Measurements from ENCODE around the gene FBXO36. TPM values are rescaled to one million over a fixed set of nuclear protein-coding genes. Genes with fewer than 3 reads are reported as not detected.
A peak's percentile ranks its signal among the peaks of the same experiment; 100 is the strongest.
"Not testable (repeated sequence)": the region's sequence is repeated elsewhere in the genome, so short reads cannot be mapped to it uniquely, and the experiment has no call there.

FBXO36 gene
- total RNA-seq, 2 donors from 2014 or later, result 0.75 to 0.83 TPM

DNA sequence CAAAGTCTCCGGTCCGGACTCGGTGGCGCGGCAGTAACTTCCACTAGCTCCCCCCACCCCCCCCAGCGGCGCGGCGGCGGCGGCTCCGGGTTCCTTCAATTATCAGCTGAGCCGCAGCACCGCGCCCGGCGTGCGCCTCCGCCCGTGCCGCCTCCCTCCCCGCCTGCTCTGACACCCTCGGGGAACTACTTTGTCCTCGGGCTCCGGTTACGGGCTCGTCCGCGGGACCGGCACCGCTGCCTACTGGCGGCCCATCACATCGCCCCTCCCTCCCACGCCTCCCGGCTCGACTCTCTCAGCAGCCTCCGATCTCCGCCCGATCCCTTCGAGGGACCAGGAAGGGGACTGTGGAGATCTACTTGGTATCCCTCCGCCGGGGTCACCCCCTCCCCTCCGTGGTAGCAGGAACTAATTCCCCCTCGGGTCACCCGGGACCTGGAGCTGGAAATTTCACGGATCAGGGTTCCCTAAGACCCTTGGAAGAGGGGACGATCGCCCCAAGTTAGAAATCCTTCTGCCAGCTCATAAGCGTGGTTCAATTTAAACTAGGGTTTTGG lies 333 bp upstream of the FBXO36 start, which contains the start of gene TRIP12:
Gene TRIP12 (minus strand): TSS at position 118 of the 557 bp plus-strand sequence. CDS start 41,930 bp downstream, outside the sequence.
- peak within 1 kb of the TSS; percentile 98 for H3K4me3 Mint-ChIP-seq
- peak; percentile 81 for ATAC-seq
- peak; percentile 79 to 82 (median 80) for DNase-seq
- H3K36me3 Mint-ChIP-seq (ENCODE audit: low read depth), result peaks cover 5% of the 10 kb centered on the region
- H3K27me3 Mint-ChIP-seq, result no peaks in the 10 kb centered on the region
- peaks cover 36% of the 10 kb centered on the region for H3K4me1 Mint-ChIP-seq
- peak within 1 kb of the TSS; percentile 99 for H3K27ac Mint-ChIP-seq
- H3K9me3 ChIP-seq (ENCODE audit: control insufficient read depth, low read length, poor library complexity, severe bottlenecking), result no peaks in the 10 kb centered on the region

GRCh38 chr2:229924541-229924940 lies 2.2 kb downstream of the FBXO36 start:
- not testable (repeated sequence) for DNase-seq; H3K36me3 Mint-ChIP-seq (ENCODE audit: low read depth); ATAC-seq; H3K9me3 ChIP-seq (ENCODE audit: control insufficient read depth, low read length, poor library complexity, severe bottlenecking); H3K27me3 Mint-ChIP-seq
- H3K27ac Mint-ChIP-seq, result peak overlapping the region; percentile 24
- H3K4me3 Mint-ChIP-seq, result peak overlapping the region; percentile 25
- H3K4me1 Mint-ChIP-seq, result peaks cover 28% of the 10 kb centered on the region

GRCh38 chr2:229925201-229925600 lies 2.9 kb downstream of the FBXO36 start:
- no peak for ATAC-seq
- no peak for DNase-seq
- Mint-ChIP-seq H3K36me3 (ENCODE audit: low read depth) (peaks cover 2% of the 10 kb centered on the region), H3K27me3 (no peaks in the 10 kb centered on the region), H3K4me1 (peaks cover 22% of the 10 kb centered on the region), H3K4me3 (no peak overlapping the region), H3K27ac (no peak overlapping the region)
- no peaks in the 10 kb centered on the region for H3K9me3 ChIP-seq (ENCODE audit: control insufficient read depth, low read length, poor library complexity, severe bottlenecking)

GRCh38 chr2:229927817-229928321 lies 5.6 kb downstream of the FBXO36 start:
- no peaks in the 10 kb centered on the region for H3K9me3 ChIP-seq (ENCODE audit: control insufficient read depth, low read length, poor library complexity, severe bottlenecking)
- no peak for ATAC-seq
- H3K27ac Mint-ChIP-seq, result no peak overlapping the region

DNA sequence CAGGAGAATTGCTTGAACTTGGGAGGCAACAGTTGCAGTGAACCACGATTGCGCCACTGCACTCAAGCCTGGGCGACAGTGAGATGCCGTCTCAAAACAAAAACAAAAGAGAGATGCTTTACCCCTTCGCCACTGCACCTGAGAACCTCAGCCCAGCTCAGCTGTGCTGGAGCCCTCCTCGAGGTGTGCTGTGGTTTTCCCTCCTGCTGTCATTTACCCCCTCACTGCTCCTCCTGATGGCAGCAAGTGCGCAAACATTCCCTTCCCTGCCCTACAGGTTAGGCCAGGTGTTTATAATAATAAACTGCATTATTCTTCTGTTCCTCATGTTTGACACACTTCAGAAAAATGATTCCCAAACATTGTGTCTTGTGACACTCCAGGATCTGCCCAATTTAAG lies 8.4 kb downstream of the FBXO36 start:
- DNase-seq (no peak), ATAC-seq (no peak)
- Mint-ChIP-seq H3K27me3 (no peaks in the 10 kb centered on the region), H3K4me3 (no peak overlapping the region), H3K36me3 (ENCODE audit: low read depth) (no peaks in the 10 kb centered on the region), H3K27ac (no peak overlapping the region), H3K4me1 (peaks cover 3% of the 10 kb centered on the region)
- no peaks in the 10 kb centered on the region for H3K9me3 ChIP-seq (ENCODE audit: control insufficient read depth, low read length, poor library complexity, severe bottlenecking)

More at GRCh38 chr2:229927817-229928321, 5.6 kb downstream of the FBXO36 start:
- no peak for DNase-seq
- H3K36me3 Mint-ChIP-seq (ENCODE audit: low read depth), result no peaks in the 10 kb centered on the region
- no peaks in the 10 kb centered on the region for H3K27me3 Mint-ChIP-seq
- H3K4me1 Mint-ChIP-seq, result peaks cover 5% of the 10 kb centered on the region
- H3K4me3 Mint-ChIP-seq, result no peak overlapping the region

- no peaks in the 10 kb centered on the region for H3K36me3 Mint-ChIP-seq (ENCODE audit: low read depth)
- no peaks in the 10 kb centered on the region for H3K9me3 ChIP-seq (ENCODE audit: control insufficient read depth, low read length, poor library complexity, severe bottlenecking)
- no peaks in the 10 kb centered on the region for H3K27me3 Mint-ChIP-seq
- DNase-seq (no peak), ATAC-seq (no peak)
- H3K27ac Mint-ChIP-seq, result peak overlapping the region; percentile 14
- H3K4me3 Mint-ChIP-seq, result no peak overlapping the region
- peaks cover 3% of the 10 kb centered on the region for H3K4me1 Mint-ChIP-seq
Measured at GRCh38 chr2:229931241-229931640, 8.9 kb downstream of the FBXO36 start.

- no peak overlapping the region for H3K4me3 Mint-ChIP-seq
- DNase-seq, result no peak
- ATAC-seq, result no peak
- H3K36me3 Mint-ChIP-seq (ENCODE audit: low read depth), result no peaks in the 10 kb centered on the region
- H3K27ac Mint-ChIP-seq, result no peak overlapping the region
- no peaks in the 10 kb centered on the region for H3K4me1 Mint-ChIP-seq
- no peaks in the 10 kb centered on the region for H3K9me3 ChIP-seq (ENCODE audit: control insufficient read depth, low read length, poor library complexity, severe bottlenecking)
- H3K27me3 Mint-ChIP-seq, result no peaks in the 10 kb centered on the region
Measured at GRCh38 chr2:229937537-229937936, 15.2 kb downstream of the FBXO36 start.

- H3K9me3 ChIP-seq (ENCODE audit: control insufficient read depth, low read length, poor library complexity, severe bottlenecking), result no peaks in the 10 kb centered on the region
- Mint-ChIP-seq H3K36me3 (ENCODE audit: low read depth) (peaks cover 4% of the 10 kb centered on the region), H3K27me3 (no peaks in the 10 kb centered on the region), H3K4me3 (no peak overlapping the region), H3K27ac (no peak overlapping the region), H3K4me1 (peaks cover 2% of the 10 kb centered on the region)
- ATAC-seq, result no peak
- no peak for DNase-seq
Measured at GRCh38 chr2:229942671-229943070, 20.4 kb downstream of the FBXO36 start.

DNA sequence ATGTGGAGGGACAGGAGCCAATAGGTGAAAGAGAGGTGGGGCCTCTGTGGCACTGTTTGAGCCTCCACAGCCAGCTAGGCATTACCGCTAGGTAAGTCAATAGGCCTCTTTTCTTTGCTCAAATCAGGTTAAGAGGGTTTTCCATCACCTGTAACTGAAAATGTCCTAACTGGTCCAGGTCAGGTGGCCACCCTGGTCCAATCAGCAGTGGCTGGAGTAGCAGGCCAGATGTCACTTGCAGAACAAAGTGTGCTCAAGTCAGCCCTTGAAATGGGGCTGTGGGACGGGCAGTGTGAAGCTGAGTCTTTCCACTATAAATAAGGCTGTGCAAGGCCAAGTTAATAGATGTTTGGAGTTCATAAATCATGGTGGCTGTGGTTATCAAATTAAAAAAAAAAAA lies 20.9 kb downstream of the FBXO36 start:
- no peak for DNase-seq
- peaks cover 3% of the 10 kb centered on the region for H3K4me1 Mint-ChIP-seq
- no peaks in the 10 kb centered on the region for H3K9me3 ChIP-seq (ENCODE audit: control insufficient read depth, low read length, poor library complexity, severe bottlenecking)
- H3K4me3 Mint-ChIP-seq, result no peak overlapping the region
- H3K27me3 Mint-ChIP-seq, result no peaks in the 10 kb centered on the region
- ATAC-seq, result no peak
- H3K27ac Mint-ChIP-seq, result no peak overlapping the region
- H3K36me3 Mint-ChIP-seq (ENCODE audit: low read depth), result peaks cover 4% of the 10 kb centered on the region

DNA sequence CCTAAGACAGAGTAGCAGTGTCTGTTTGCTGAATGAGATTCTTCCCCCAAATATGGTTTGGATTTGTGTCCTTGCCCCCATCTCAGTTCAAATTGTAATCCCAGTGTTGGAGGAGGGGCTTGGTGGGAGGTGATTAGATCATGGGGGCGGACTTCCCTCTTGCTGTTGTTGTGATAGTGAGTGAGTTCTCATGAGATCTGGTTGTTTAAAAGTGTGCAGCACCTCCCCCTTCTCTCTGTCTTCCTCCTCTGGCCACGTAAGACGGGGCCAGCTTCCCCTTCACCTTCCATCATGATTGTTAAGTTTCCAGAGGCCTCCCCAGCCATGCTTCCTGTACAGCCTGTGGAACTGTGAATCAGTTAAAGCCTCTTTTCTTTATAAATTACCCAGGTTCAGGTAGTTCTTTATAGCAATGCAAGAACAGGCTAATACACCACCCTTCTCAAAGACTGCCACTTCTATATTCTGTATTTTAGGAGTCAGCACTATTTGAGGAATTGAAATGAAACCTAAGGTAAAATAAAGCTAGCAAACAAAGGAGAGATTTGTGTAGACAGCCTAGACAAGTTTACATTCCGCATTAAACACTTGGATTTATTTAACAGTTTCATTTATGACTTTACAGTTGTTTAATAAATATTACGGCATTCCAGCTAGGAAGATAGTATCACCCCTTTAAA lies 21.6 kb downstream of the FBXO36 start:
- no peak overlapping the region for H3K27ac Mint-ChIP-seq
- no peak overlapping the region for H3K4me3 Mint-ChIP-seq
- no peaks in the 10 kb centered on the region for H3K27me3 Mint-ChIP-seq
- DNase-seq (no peak), ATAC-seq (no peak)
- peaks cover 3% of the 10 kb centered on the region for H3K4me1 Mint-ChIP-seq
- H3K9me3 ChIP-seq (ENCODE audit: control insufficient read depth, low read length, poor library complexity, severe bottlenecking), result no peaks in the 10 kb centered on the region
- peaks cover 4% of the 10 kb centered on the region for H3K36me3 Mint-ChIP-seq (ENCODE audit: low read depth)

DNA sequence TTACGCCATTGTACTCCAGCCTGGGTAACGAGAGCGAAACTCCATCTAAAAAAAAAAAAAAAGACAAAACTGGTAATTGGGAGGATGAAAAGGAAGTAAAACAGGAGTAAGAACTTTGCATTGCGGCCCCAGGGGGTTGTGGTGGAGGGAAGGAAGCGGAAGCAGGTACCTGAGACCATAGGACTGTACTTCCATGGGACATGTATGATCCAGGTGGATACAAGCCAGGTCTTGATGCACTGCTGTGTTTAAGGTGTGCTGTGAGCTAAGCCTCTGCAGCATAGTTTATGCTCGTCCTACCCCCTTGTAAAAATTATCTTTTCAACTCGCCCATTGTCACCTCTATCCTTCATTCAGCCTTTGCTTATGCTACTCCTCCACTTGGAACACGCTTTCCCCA lies 23.7 kb downstream of the FBXO36 start:
- no peak for ATAC-seq
- H3K36me3 Mint-ChIP-seq (ENCODE audit: low read depth), result peaks cover 4% of the 10 kb centered on the region
- H3K4me3 Mint-ChIP-seq, result no peak overlapping the region
- no peaks in the 10 kb centered on the region for H3K27me3 Mint-ChIP-seq
- H3K27ac Mint-ChIP-seq, result no peak overlapping the region
- no peaks in the 10 kb centered on the region for H3K9me3 ChIP-seq (ENCODE audit: control insufficient read depth, low read length, poor library complexity, severe bottlenecking)
- H3K4me1 Mint-ChIP-seq, result peaks cover 3% of the 10 kb centered on the region
- DNase-seq, result no peak

DNA sequence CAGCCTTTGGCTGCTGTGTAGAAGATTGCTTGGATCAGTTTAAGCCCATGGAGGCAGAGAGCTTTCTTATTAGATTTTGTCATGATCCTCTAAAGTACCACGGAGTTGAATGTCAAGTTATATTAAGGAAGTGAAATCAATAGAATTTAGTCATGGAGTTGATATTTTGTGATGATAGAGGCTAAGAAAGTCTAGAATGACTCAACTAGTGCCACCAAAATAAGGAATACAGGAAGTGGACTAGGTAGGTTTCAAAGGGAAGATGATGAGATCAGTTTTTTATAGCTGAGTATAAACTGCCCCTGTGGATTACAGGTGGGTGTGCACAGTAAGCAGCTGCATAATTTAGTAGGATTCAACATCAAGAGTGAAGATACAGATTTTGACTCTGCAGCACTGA lies 25.2 kb downstream of the FBXO36 start:
- Mint-ChIP-seq H3K36me3 (ENCODE audit: low read depth) (peaks cover 4% of the 10 kb centered on the region), H3K4me3 (no peak overlapping the region), H3K27ac (no peak overlapping the region), H3K27me3 (no peaks in the 10 kb centered on the region), H3K4me1 (peaks cover 3% of the 10 kb centered on the region)
- ATAC-seq (no peak), DNase-seq (no peak)
- no peaks in the 10 kb centered on the region for H3K9me3 ChIP-seq (ENCODE audit: control insufficient read depth, low read length, poor library complexity, severe bottlenecking)

DNA sequence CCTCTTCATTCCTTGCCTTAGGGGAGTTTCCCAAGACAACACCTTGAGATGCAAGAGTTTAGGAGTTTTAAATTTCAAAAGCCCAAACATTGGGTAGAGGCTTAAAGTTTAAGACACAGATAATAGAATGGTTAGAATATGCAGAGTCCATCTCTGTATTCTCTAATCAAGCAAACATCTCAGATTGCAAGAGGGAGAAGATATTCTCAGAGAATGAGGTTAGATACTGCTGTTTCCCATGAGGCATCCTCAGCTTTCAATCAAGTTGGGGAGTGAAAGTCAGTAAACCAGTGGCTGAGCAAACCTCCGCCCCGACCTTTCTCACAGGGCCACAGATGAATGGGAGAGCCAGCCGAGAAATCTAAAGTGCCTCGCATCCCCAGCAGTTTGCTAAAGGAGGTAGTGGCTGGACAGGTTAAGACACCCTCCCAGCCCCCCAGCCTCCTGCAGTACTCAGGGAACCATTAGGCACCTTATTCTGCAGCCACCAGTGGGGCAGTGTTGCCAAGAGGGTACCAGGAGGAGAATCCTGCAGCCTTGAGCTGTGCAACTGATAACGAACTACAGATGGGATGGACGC lies 30.0 kb downstream of the FBXO36 start:
- Mint-ChIP-seq H3K27me3 (no peaks in the 10 kb centered on the region), H3K4me1 (peaks cover 3% of the 10 kb centered on the region), H3K4me3 (no peak overlapping the region), H3K36me3 (ENCODE audit: low read depth) (no peaks in the 10 kb centered on the region), H3K27ac (no peak overlapping the region)
- no peak for ATAC-seq
- no peaks in the 10 kb centered on the region for H3K9me3 ChIP-seq (ENCODE audit: control insufficient read depth, low read length, poor library complexity, severe bottlenecking)
- no peak for DNase-seq

Data from T-helper 17 cell (primary cell).